Gastrocnemius medialis (tissue), 4 donors: ENCODE results near the gene ESPL1. TPM values are rescaled to one million over a fixed set of nuclear protein-coding genes. Genes with fewer than 3 reads are reported as not detected.
"Not testable (repeated sequence)": the region's sequence is repeated elsewhere in the genome, so short reads cannot be mapped to it uniquely, and the experiment has no call there.

Experiments used
- ATAC-seq, 2 donors: fragments of 150-250 bp; one replicate each; pipeline ENCODE4 v1.9.1; 2016
- DNase-seq, 2 donors: peaks; one replicate each; pipeline ENCODE4 v3.0.0-alpha.2; 2019
- H3K27ac ChIP-seq, 4 donors: fragments of 200-600 bp; sonication (generic); 1 replicate in 1 of 4; 2 replicates in 3 of 4; pipeline ENCODE4 v1.5.1; 2016 to 2018; ENCODE audit warnings: mild to moderate bottlenecking in 2 of 4, moderate library complexity in 1 of 4
- H3K27me3 ChIP-seq, 3 donors: fragments of 200-600 bp; sonication (generic) in 2 of 3; 1 replicate in 1 of 3; 2 replicates in 2 of 3; pipeline versions ENCODE4 v1.5.1 to v1.6.0; 2016 to 2019; ENCODE audit warnings: mild to moderate bottlenecking in 1 of 3, moderate library complexity in 1 of 3
- H3K36me3 ChIP-seq, 2 donors: fragments of 200-600 bp; sonication (generic) in 1 of 2; one replicate each; pipeline ENCODE4 v1.5.1; 2017 to 2018
- H3K4me1 ChIP-seq, 2 donors: fragments of 200-600 bp; sonication (generic) in 1 of 2; one replicate each; pipeline ENCODE4 v1.5.1; 2016 to 2017; ENCODE audit warnings: mild to moderate bottlenecking in 2 of 2
- H3K4me3 ChIP-seq, 4 donors: fragments of 200-600 bp; sonication (generic) in 3 of 4; 1 replicate in 1 of 4; 2 replicates in 3 of 4; pipeline ENCODE4 v1.5.1; 2016 to 2019; ENCODE audit warnings: mild to moderate bottlenecking in 2 of 4
- H3K9me3 ChIP-seq, 3 donors: fragments of 200-600 bp; sonication (generic) in 2 of 3; 1 replicate in 1 of 3; 2 replicates in 2 of 3; pipeline ENCODE4 v1.5.1; 2016 to 2019
- CTCF ChIP-seq, 5 experiments: fragments of 450-650 bp in 3 of 5; fragments of 200-600 bp in 2 of 5; sonication (generic) in 2 of 5; IDR thresholded peaks in 4 of 5; conservative IDR thresholded peaks in 1 of 5; 1 replicate in 4 of 5; 2 replicates in 1 of 5; pipeline ENCODE4 v1.5.1; 2016 to 2019; ENCODE audit warnings: antibody characterized with exemption in 5 of 5, mild to moderate bottlenecking in 3 of 5, moderate library complexity in 3 of 5
- POLR2A ChIP-seq, 2 donors: fragments of 450-650 bp; IDR thresholded peaks; one replicate each; pipeline ENCODE4 v1.6.1; 2017; ENCODE audit warnings: antibody characterized with exemption in 2 of 2, mild to moderate bottlenecking in 2 of 2, moderate library complexity in 2 of 2
- in situ Hi-C, 4 donors: fragments of 200-750 bp; cut with MboI; loops; one replicate each; pipeline versions ENCODE4 v1.15.0 to v1.8.0; 2017; ENCODE audit warnings: low sequenced_read_pairs in 4 of 4
- intact Hi-C: fragments of 100-400 bp; cut with DNase I; formaldehyde crosslinking; loops from one replicate; pipeline ENCODE4 v1.15.1; 2023; ENCODE audit warnings: low total_unique reads
- total RNA-seq, 4 donors: library from RNA; depleted of rRNA; stranded (reverse); fragments of >200 nt; gene quantifications; one replicate each; pipeline versions ENCODE4 v1.1.0 to v1.2.3, GENCODE V29; 2016

Gene ESPL1
- total RNA-seq, 4 donors from 2014 or later = 0.20 to 0.44 (median 0.24) TPM; not detected in 1

GRCh38 chr12:53290661-53291060 is 22.6 kb downstream of the ESPL1 start:
- TF ChIP-seq CTCF (IDR thresholded peaks at IDR 0.05 in 4 of 5, conservative IDR thresholded peaks at IDR 0.05 in 1 of 5) (no peak), POLR2A (IDR thresholded peaks at IDR 0.05) (no peak)
- ATAC-seq (no peak), DNase-seq (no peak)
- Histone ChIP-seq H3K9me3 (no peaks in the 10 kb centered on the region), H3K27me3 (no peaks in the 10 kb centered on the region), H3K36me3 (no peaks in the 10 kb centered on the region), H3K27ac (no peak overlapping the region), H3K4me3 (no peak overlapping the region), H3K4me1 (peaks cover 5% of the 10 kb centered on the region in 2 donors)
- in situ Hi-C loops = no loop called here
- intact Hi-C loops = no loop called here

GRCh38 chr12:53292426-53292825 is 24.3 kb downstream of the ESPL1 start:
- Histone ChIP-seq H3K27me3 (no peaks in the 10 kb centered on the region), H3K4me3 (no peak overlapping the region), H3K4me1 (peaks cover 17% of the 10 kb centered on the region in 2 donors), H3K36me3 (no peaks in the 10 kb centered on the region), H3K27ac (no peak overlapping the region), H3K9me3 (no peaks in the 10 kb centered on the region)
- peak in 1 of 2 donors; percentile 23 for DNase-seq
- TF ChIP-seq POLR2A (IDR thresholded peaks at IDR 0.05) = no peak
- no peak for TF ChIP-seq CTCF (IDR thresholded peaks at IDR 0.05 in 4 of 5, conservative IDR thresholded peaks at IDR 0.05 in 1 of 5)
- intact Hi-C loops = no loop called here
- in situ Hi-C loops = no loop called here
- ATAC-seq = no peak

- TF ChIP-seq CTCF (IDR thresholded peaks at IDR 0.05 in 4 of 5, conservative IDR thresholded peaks at IDR 0.05 in 1 of 5) (peak in 2 of 5 experiments; percentile 32 to 44), POLR2A (IDR thresholded peaks at IDR 0.05) (peak; percentile 56 to 62)
- intact Hi-C loops (loop anchor here (2.0 to 5.0 kb wide), 3 partner anchors 26 to 82 kb away; partner anchors contain the start of gene AAAS), in situ Hi-C loops (no loop called here)
- ATAC-seq = peak; percentile 90 to 93
- no peaks in the 10 kb centered on the region for H3K9me3 ChIP-seq
- peaks cover 28% of the 10 kb centered on the region in 2 donors for H3K4me1 ChIP-seq
- H3K27ac ChIP-seq = peak within 1 kb of the TSS; percentile 83 to 90 (median 88)
- no peaks in the 10 kb centered on the region for H3K27me3 ChIP-seq
- H3K4me3 ChIP-seq = peak within 1 kb of the TSS; percentile 77 to 97 (median 89)
- peak; percentile 83 to 87 for DNase-seq
- no peaks in the 10 kb centered on the region for H3K36me3 ChIP-seq
Measured at GRCh38 chr12:53295070-53295890, 27.2 kb downstream of the ESPL1 start, which contains the start of gene PFDN5. PFDN5 (plus strand) TSS chr12:53295542; CDS start chr12:53295568, 26 bp downstream.

GRCh38 chr12:53295891-53296219 is 27.8 kb downstream of the ESPL1 start:
- H3K36me3 ChIP-seq = no peaks in the 10 kb centered on the region
- in situ Hi-C loops (no loop called here), intact Hi-C loops (loop anchor here (2.0 to 5.0 kb wide), 3 partner anchors 25 to 83 kb away; partner anchors contain the start of gene AAAS)
- peaks cover 33 to 34% of the 10 kb centered on the region in 2 donors for H3K4me1 ChIP-seq
- peak overlapping the region; percentile 83 to 90 (median 88) for H3K27ac ChIP-seq
- ATAC-seq (peak; percentile 2 to 5), DNase-seq (no peak)
- H3K4me3 ChIP-seq = peak overlapping the region; percentile 77 to 97 (median 89)
- no peaks in the 10 kb centered on the region for H3K27me3 ChIP-seq
- TF ChIP-seq CTCF (IDR thresholded peaks at IDR 0.05 in 4 of 5, conservative IDR thresholded peaks at IDR 0.05 in 1 of 5) (no peak), POLR2A (IDR thresholded peaks at IDR 0.05) (no peak)
- no peaks in the 10 kb centered on the region for H3K9me3 ChIP-seq

GRCh38 chr12:53297106-53297505 is 29.0 kb downstream of the ESPL1 start:
- H3K27me3 ChIP-seq, H3K27ac ChIP-seq, H3K9me3 ChIP-seq, DNase-seq, in situ Hi-C loops, ATAC-seq, H3K4me3 ChIP-seq: not testable (repeated sequence)
- intact Hi-C loops = loop anchor here (5.0 kb wide), 1 partner anchor 45 kb away; a partner anchor contains a TSS
- H3K4me1 ChIP-seq = peaks cover 33 to 36% of the 10 kb centered on the region in 2 donors
- H3K36me3 ChIP-seq = peaks cover 0 to 12% of the 10 kb centered on the region in 2 donors
